HL-60/S4 treated with retinoic acid at 250 ng/mL for 4 days and 3 days (cell line): ENCODE data around the gene CPA5.

Experiments used
- in situ Hi-C: fragments of 300-500 bp; cut with MboI; formaldehyde crosslinking; loops from 2 replicates; pipeline ENCODE4 v1.7.0; 2022; ENCODE audit warnings: low sequenced_read_pairs

The CPA5 gene

GRCh38 chr7:130356876-130357611 is 12.4 kb downstream of the CPA5 start:
- in situ Hi-C loops = no loop called here

DNA sequence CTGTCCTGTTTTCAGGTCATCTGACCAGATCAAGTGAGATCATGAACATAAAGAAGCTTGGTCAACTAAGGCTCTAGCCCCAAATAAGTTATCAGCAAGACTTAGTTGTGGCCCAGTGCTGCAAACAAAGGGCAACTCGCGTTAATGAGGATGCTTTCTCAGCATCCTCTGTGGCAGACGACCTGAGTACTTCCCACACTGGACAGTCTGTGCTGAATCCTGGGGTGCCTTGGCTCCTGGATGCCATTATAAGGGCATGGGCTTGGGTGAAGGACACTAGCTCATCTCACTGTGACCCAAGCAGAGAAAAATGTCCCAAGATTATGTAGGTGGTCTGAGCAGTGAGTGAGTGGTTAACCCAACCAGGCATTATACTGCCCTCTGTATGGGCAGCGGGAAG is 13.9 kb downstream of the CPA5 start:
- in situ Hi-C loops = no loop called here

DNA sequence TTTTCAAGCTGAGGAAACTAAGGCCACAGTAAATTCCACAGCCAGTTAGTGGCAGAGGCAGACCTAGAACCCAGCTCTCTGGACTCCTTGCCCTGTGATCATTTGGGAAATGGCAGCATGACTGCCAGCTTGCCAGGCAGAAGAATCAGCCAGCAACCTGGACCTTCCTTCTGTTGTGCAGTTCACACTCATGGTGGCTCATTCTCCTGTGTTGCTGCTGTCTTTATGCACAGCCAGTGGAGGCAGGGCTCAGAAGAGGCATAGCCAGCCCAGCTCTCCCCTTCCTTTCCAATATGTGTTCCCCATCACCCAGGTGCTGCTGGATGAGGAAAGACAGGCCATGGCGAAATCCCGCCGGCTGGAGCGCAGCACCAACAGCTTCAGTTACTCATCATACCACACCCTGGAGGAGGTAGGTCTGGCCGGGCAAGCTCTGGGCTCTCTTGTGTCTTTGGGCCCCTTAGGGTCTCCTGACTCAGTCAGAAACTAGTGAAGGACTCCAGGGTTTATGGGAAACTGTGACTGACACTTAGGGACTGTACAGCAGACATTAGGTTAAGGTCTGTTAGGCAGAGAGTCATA is 14.8 kb downstream of the CPA5 start:
- in situ Hi-C loops = no loop called here

DNA sequence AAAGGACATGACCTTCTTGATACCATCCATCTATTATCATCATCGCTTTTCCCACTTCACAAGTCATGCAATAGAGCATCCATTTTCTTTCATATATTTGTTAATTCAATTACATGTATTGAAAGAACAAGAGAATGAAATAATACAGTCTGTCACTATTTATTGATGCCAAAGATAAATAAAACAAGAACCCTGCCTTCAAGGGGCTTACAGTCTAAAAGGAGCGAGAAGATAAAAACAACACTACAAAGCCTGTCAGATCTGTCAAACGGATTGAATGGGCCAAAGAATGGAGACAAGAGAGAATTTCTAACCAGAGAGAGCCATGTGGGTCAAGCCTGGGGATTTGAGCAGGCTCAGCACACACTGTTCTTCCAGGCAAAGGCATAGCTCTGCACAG is 15.9 kb downstream of the CPA5 start:
- in situ Hi-C loops = no loop called here

DNA sequence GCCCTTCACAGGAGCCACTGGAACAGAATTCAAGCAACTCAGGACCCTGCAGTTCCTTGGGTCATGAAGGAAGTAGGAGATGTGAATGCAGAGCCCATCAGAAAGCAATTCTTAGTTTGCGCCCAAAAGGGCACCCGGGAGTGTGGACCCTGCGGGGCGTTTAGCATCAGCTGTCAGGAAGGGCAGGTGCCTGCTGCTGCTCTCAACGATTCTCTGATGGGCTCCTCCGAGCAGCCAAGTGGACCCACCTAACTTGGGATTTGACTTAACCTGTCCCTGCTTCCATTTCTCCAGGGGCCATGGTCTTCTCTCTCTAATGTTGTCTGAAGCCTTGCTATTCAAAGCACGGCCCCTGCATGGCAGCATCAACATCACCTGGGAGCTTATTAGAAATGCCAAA is 17.1 kb downstream of the CPA5 start:
- in situ Hi-C loops = no loop called here

GRCh38 chr7:130362251-130362816 is 17.7 kb downstream of the CPA5 start:
- in situ Hi-C loops = no loop called here

DNA sequence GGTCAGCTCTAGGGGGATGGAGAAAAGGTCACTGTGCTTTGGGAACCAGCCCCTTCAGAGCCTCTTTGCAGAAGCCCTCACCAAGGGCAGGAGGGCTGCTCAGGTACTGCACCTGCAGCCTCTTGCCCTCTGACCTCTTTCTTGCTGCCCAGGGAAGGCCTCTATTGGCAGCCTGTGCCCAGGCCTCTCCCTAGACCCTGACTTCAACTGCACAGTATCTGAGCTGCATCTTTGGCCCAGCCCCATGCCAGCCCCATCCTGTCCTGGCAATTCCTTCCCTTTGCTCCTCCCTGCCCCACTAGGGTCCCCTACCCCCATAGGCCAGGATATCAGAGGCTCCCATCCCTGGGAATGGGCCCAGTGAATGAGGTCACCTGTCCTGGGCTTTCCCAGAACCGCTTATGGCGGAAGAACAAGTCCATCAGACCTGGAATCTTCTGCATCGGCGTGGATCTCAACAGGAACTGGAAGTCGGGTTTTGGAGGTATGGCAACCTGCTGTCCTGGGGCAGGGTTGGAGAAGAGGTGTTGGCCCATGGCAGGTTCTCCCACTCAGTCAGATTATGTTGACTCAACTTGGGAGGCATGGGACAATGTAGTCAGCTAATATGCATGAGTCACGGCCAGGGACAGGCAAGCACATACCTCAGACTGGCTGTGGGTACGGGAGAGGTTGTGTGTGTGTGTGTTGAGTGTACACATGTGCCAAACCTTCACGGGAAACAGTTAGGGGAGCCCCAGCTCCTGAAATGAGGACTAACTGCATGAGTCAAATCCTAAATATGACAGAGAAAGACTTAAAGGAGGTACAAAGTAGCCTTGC is 18.6 kb downstream of the CPA5 start:
- in situ Hi-C loops = no loop called here

GRCh38 chr7:130364451-130364850 is 19.8 kb downstream of the CPA5 start:
- in situ Hi-C loops = no loop called here

GRCh38 chr7:130365088-130365487 is 20.5 kb downstream of the CPA5 start:
- in situ Hi-C loops = no loop called here

DNA sequence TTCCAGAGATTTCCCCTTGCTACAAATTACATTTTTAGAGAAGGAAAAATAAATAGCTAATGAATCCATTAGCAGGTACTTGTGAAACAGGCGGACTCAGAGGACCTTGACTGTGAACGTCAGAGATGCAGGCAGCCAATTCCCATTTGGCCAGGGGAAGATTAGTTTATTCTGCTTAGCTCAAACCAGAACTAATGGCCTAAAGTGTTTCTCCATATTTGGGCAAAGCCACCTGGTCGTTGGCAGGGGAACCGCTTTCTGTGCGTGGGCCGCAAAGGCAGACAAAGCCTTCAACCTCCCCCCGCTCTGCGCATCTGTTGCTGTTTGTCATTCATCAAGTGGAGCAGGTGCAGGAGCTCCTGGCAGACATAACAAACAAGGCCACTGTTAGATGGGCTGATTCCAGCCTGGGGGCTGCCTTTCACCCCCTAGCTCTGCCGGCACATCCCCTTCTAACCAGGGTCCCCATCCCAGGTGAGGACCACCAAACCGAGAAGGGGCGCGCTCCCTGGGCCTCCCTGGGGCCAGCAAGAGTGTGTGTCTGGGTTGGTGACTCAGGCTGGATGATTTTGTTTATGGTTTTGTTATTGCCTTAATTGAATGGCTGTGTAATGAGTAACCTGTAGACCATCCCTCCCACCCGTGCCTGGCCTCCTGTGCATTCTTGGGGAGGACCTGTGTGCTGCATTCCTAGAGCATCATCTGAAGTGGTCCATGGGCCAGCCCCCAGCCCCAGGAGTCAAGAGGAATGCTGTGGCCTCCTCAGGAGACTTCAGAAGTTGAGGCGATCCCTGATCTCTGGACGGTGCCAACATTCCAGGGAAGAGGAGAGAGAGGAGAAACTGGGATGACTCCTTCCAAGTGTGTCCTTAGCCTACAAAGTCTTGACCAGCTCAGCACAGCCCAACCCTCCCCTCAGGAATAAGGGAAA is 21.2 kb downstream of the CPA5 start:
- in situ Hi-C loops = no loop called here

GRCh38 chr7:130366564-130366963 is 21.9 kb downstream of the CPA5 start:
- in situ Hi-C loops = no loop called here

- in situ Hi-C loops = no loop called here
These were observed 22.6 kb downstream of the CPA5 start for GRCh38 chr7:130367088-130367755.

DNA sequence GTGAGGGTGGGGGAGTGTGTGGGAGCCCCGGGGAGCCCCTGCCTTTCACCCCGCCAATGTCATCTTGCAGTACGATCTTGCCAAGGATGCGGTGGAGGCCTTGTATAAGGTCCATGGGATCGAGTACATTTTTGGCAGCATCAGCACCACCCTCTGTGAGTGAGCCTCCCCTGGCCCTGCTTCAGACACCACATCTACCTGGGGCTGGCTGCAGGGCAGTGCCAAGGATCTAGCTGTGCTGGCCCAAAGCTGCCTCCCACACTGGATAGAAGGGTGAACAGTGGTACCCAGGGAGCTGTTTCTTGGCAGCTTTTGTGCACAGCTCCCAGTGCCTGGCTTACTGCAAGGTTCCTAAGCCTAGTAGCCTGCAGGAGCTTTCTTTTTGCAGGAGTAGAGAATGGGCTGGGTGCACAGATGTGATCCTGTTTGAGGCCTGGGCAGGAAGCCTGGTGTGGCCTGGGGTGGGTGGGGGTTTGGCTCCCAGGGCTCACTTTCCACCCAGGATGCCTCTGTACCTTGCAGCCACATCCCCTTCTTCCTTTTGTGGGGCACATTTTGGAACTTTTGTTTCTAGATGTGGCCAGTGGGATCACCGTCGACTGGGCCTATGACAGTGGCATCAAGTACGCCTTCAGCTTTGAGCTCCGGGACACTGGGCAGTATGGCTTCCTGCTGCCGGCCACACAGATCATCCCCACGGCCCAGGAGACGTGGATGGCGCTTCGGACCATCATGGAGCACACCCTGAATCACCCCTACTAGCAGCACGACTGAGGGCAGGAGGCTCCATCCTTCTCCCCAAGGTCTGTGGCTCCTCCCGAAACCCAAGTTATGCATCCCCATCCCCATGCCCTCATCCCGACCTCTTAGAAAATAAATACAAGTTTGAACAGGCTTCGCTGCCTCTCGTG is 23.5 kb downstream of the CPA5 start:
- in situ Hi-C loops = no loop called here

DNA sequence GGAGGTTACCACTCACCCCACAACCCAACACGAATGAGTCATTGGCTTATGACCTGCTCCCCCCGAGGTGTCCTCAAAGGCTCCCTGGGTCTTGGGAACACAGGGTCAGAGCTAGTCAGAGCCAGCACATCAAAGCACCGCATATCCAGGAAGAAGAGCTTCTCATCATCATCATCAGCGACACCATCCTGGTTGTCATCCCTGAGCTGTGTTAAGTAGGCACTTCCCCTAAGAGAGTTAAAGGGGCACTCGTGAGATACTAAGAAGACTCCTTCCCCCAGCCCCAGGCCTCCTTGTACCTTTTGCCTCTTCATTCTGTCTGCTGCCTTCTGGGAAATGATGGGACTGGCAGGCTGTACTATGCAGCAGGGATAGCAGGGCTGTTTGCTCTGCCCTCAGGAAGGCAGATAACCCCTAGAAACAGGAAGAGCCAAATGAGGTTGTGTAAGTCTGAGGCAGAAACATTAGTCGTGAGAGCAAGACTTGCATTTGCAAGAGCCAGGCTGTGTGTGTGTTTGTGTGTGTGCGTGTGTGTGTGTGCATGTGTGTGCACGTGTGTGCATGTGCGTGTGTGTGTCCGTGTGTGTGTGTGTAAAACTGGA is 24.6 kb downstream of the CPA5 start:
- in situ Hi-C loops = no loop called here

DNA sequence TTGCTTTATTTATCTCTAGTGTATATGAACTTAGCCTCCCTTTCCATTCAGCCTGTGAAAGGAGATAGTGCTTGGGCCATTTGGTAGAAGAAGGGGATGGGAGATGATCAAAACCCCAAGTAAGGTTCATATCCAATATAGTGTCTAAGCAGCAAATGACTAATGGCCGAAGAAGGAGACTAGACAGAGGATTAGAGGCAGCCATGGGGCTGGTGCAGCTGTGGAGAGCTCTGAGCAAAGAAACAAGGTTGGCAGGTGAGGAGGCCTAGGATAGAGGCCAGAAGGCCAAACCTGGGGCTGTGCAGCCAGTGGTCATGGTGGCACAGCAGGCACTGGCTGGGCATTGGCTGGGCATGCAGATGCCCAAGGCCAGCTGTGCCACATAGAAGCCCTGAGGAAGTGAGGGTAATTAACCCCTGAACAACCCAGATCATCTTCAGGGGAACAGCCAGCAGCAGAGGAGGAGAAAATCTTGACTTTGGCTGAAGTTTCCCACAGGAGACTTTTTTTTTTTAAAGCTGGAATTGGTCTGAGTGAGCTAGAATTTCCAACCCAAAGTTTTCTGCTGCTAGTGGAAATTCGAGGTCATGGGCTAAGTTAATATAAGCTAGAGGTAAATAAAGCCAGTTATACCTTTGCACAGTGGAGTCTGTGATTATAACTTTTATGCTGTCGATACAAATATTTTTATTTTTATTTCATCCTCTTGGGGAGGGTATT is 25.4 kb downstream of the CPA5 start:
- in situ Hi-C loops = no loop called here

DNA sequence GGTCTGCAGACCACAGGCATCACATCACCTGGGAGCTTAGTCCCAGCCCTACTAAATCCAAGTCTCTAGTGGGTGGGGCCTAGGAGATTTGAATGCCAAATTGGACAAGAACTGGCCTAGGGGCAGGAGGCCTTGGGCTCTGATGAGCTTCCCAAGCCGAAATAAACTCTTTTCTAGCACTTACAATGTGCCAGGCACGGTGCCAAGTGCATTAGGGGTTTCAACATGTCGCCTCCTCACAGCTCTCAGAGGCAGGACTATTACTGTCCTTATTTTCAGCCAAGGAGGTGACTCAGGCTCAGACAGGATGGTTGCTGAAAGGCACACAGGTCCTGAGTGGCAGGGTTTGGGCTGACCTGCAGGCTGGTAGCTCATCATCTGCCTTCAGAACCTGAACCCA is 26.4 kb downstream of the CPA5 start:
- in situ Hi-C loops = no loop called here

- in situ Hi-C loops = no loop called here
These were observed 28.0 kb downstream of the CPA5 start for GRCh38 chr7:130372402-130373165.
